Measurements from ENCODE around the gene HTRA3. TPM values are rescaled to one million over a fixed set of nuclear protein-coding genes. Genes with fewer than 3 reads are reported as not detected.

HTRA3 gene
- total RNA-seq, 2 experiments from 2014 or later = not detected

DNA sequence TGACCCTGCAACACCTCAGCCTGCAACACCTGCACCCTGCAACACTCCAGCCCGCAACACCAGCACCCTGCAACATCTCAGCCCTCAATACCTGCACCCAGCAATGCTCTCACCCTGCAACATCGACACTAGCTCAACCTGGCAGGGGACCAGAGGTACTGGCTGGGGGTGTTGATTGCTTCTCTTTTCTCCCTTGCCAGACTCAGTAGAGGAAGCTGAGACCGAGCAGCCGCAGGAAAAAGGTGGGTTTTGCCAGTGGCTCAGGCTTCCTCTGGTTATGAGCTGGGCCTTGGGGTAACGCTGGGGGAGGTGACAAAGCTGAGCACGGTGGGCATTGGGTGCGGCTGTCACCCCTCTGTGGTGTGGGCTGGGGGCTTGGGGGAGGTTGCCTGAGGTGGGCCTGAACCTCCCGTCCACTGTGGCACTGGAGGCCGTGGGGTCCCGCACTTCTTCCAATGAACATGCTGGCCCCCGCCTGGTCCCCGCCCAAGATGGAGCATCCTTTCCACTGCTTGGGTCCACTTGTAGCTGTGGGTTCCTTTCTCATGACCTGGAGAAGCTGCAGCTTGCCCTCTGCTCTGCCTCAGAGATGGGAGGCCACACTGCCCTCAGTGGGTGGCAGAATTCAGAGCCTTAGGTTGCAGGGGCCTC lies 44.5 kb upstream of the HTRA3 start:
- peaks cover 49% of the 10 kb centered on the region for H3K36me3 ChIP-seq (ENCODE audit: insufficient read depth, low read length)
- H3K36me3 Mint-ChIP-seq (ENCODE audit: low read depth) = peaks cover 53% of the 10 kb centered on the region
- DNase-seq (peak in 1 of 14 experiments; percentile 21), ATAC-seq (ENCODE audit: poor library complexity) (no peak)
- no peaks in the 10 kb centered on the region for H3K27me3 ChIP-seq (ENCODE audit: control insufficient read depth in 1 of 2, insufficient read depth in 2 of 2, low read length in 2 of 2)
- no peak overlapping the region for H3K27ac Mint-ChIP-seq
- intact Hi-C loops (cut with DNase I, micrococcal nuclease) = no loop called here
- no peaks in the 10 kb centered on the region for H3K9me3 Mint-ChIP-seq
- POLR2A ChIA-PET = interaction anchor here (1.1 kb wide), 1 partner anchor 26 kb away, joined by 3 read pairs; the partner anchor contains the start of gene SH3TC1
- peaks cover 45% of the 10 kb centered on the region for H3K4me1 Mint-ChIP-seq (ENCODE audit: low read depth)
- H3K9me3 ChIP-seq (ENCODE audit: control insufficient read depth in 1 of 2, insufficient read depth in 1 of 2, low read length in 2 of 2) = no peaks in the 10 kb centered on the region
- no peak overlapping the region for H3K4me3 Mint-ChIP-seq
- CTCF ChIA-PET = no interaction called here
- H3K27me3 Mint-ChIP-seq = no peaks in the 10 kb centered on the region
- H3K4me3 ChIP-seq (ENCODE audit: low read length) = no peak overlapping the region
- H3K4me1 ChIP-seq (ENCODE audit: insufficient read depth, low read length) = peaks cover 77% of the 10 kb centered on the region
- TF ChIP-seq, protein P1, sequence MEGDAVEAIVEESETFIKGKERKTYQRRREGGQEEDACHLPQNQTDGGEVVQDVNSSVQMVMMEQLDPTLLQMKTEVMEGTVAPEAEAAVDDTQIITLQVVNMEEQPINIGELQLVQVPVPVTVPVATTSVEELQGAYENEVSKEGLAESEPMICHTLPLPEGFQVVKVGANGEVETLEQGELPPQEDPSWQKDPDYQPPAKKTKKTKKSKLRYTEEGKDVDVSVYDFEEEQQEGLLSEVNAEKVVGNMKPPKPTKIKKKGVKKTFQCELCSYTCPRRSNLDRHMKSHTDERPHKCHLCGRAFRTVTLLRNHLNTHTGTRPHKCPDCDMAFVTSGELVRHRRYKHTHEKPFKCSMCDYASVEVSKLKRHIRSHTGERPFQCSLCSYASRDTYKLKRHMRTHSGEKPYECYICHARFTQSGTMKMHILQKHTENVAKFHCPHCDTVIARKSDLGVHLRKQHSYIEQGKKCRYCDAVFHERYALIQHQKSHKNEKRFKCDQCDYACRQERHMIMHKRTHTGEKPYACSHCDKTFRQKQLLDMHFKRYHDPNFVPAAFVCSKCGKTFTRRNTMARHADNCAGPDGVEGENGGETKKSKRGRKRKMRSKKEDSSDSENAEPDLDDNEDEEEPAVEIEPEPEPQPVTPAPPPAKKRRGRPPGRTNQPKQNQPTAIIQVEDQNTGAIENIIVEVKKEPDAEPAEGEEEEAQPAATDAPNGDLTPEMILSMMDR (IDR thresholded peaks at IDR 0.05) = no peak
- H3K27ac ChIP-seq (ENCODE audit: low read depth in 1 of 2, low read length in 2 of 2) = no peak overlapping the region

DNA sequence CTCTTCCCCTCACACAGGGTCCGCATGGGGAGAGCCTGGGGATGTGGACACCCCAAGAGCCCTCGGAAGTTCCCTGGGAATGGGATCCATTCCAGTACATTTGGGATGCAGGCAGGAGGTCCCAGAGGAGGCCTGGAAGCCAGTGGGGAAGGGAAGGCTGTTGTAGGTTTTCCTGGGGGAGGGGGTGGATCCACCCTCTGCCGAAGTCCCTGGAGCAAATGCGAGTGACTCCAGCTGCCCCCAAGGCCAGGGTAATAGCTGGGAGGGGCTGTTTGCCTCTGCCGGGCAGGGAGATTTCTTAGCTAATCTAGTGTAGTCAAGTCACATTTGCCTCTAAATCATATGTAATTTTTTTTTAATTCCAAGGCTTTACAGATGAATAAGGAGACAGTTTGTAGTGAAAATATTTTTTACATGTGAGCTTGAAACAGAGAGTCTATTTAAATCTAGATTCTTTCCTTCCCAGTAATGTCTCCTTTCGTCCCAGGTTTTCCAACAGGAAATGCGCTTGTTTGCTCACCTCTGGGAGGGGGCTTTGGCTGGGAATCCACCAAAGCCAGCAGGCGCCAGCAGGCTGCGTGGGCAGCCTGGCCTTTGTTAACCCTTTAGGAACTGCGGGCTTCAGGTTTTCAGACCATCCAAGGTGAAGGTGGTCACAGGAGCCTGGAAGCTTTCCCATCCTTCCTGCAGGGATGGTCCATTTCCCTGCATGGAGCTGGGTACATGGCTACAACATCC lies 43.7 kb upstream of the HTRA3 start:
- Histone ChIP-seq H3K4me1 (ENCODE audit: insufficient read depth, low read length) (peaks cover 69% of the 10 kb centered on the region), H3K4me3 (ENCODE audit: low read length) (no peak overlapping the region), H3K9me3 (ENCODE audit: control insufficient read depth in 1 of 2, insufficient read depth in 1 of 2, low read length in 2 of 2) (no peaks in the 10 kb centered on the region), H3K36me3 (ENCODE audit: insufficient read depth, low read length) (peaks cover 41% of the 10 kb centered on the region), H3K27ac (ENCODE audit: low read depth in 1 of 2, low read length in 2 of 2) (no peak overlapping the region), H3K27me3 (ENCODE audit: control insufficient read depth in 1 of 2, insufficient read depth in 2 of 2, low read length in 2 of 2) (no peaks in the 10 kb centered on the region)
- ATAC-seq (ENCODE audit: poor library complexity) (no peak), DNase-seq (no peak)
- Mint-ChIP-seq H3K4me1 (ENCODE audit: low read depth) (peaks cover 47% of the 10 kb centered on the region), H3K27ac (no peak overlapping the region), H3K27me3 (no peaks in the 10 kb centered on the region), H3K36me3 (ENCODE audit: low read depth) (peaks cover 45% of the 10 kb centered on the region), H3K9me3 (no peaks in the 10 kb centered on the region), H3K4me3 (no peak overlapping the region)
- ChIA-PET POLR2A (interaction anchor here (1.1 kb wide), 1 partner anchor 27 kb away, joined by 3 read pairs; the partner anchor contains the start of gene SH3TC1), CTCF (no interaction called here)
- TF ChIP-seq, protein P1 (IDR thresholded peaks at IDR 0.05) = no peak
- intact Hi-C loops (cut with DNase I, micrococcal nuclease) = no loop called here

DNA sequence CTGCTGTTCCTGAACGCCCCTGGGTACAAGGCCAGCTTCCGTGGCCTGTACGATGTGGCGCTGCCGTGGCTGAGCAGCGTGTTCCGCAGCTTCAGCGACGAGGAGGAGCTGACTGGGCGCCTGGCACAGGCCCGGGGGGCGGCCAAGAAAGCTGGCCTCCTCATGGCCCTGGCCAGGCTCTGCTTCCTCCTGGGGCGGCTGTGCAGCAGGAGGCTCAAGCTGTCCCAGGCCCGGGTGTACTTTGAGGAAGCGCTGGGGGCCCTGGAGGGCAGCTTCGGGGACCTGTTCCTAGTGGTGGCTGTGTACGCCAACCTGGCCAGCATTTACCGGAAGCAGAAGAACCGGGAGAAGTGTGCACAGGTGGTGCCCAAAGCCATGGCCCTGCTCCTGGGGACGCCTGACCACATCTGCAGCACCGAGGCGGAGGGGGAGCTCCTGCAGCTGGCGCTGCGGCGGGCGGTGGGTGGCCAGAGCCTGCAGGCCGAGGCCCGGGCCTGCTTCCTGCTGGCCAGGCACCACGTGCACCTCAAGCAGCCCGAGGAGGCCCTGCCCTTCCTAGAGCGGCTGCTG lies 42.3 kb upstream of the HTRA3 start:
- no peak overlapping the region for H3K27ac ChIP-seq (ENCODE audit: low read depth in 1 of 2, low read length in 2 of 2)

More for the DNA sequence above, 42.3 kb upstream of the HTRA3 start:
- ChIA-PET CTCF (no interaction called here), POLR2A (no interaction called here)
- no peak for ATAC-seq (ENCODE audit: poor library complexity)
- Mint-ChIP-seq H3K27ac (no peak overlapping the region), H3K9me3 (no peaks in the 10 kb centered on the region), H3K4me1 (ENCODE audit: low read depth) (peaks cover 34% of the 10 kb centered on the region), H3K27me3 (no peaks in the 10 kb centered on the region), H3K4me3 (no peak overlapping the region), H3K36me3 (ENCODE audit: low read depth) (peaks cover 34% of the 10 kb centered on the region)
- peaks cover 42% of the 10 kb centered on the region for H3K36me3 ChIP-seq (ENCODE audit: insufficient read depth, low read length)
- no peaks in the 10 kb centered on the region for H3K27me3 ChIP-seq (ENCODE audit: control insufficient read depth in 1 of 2, insufficient read depth in 2 of 2, low read length in 2 of 2)
- TF ChIP-seq, protein P1 (IDR thresholded peaks at IDR 0.05) = no peak
- no peaks in the 10 kb centered on the region for H3K9me3 ChIP-seq (ENCODE audit: control insufficient read depth in 1 of 2, insufficient read depth in 1 of 2, low read length in 2 of 2)
- H3K4me1 ChIP-seq (ENCODE audit: insufficient read depth, low read length) = peaks cover 60% of the 10 kb centered on the region
- DNase-seq = no peak
- H3K4me3 ChIP-seq (ENCODE audit: low read length) = no peak overlapping the region
- intact Hi-C loops (cut with DNase I, micrococcal nuclease) = no loop called here
